GM18502 (cell line): ENCODE data around the gene RNASEL.
"Not testable (repeated sequence)": the region's sequence is repeated elsewhere in the genome, so short reads cannot be mapped to it uniquely, and the experiment has no call there.

ENCODE experiments used
- ATAC-seq: cut with Tn5 transposase; IDR thresholded peaks from one replicate; pipeline ENCODE4 v1.9.1; 2021; ENCODE audit warnings: mild to moderate bottlenecking; ENCODE audit not compliant: unreplicated experiment, poor library complexity

RNASEL gene

DNA sequence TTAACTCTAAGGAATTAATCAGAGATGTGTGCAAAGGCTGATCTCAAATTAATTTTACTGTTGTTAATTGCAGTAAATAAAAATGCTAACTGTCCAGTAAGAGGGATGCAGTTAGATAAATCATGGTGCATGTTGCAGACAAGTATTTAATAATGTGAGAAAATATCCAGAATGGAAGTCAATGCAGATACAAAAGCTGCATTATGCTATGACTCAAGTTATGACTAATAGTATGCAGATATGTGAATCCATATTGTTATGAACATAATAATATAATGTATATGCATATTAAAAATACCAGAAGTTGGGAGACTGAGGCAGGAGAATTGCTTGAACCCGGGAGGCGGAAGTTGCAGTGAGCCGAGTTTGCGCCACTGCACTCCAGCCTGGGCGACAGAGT, 21.4 kb downstream of the RNASEL start:
- ATAC-seq, result no peak

DNA sequence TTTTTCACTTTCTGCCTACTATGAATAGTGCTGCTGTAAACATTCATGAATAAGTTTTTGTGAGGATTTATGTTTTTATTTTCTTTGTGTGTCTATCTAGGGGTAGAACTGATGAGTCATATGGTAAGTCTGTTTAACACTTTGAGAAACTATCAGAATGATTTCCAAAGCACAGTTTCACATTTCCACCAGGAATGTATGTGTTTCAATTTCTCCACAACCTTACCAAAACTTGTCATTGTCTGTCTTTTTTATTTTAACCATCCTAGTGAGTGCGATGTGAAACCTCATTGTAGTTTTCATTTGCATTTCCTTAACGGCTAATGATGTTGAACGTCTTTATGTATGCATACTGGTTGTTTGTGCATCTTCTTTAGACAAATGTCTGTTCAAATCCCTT, 23.5 kb downstream of the RNASEL start:
- no peak for ATAC-seq

DNA sequence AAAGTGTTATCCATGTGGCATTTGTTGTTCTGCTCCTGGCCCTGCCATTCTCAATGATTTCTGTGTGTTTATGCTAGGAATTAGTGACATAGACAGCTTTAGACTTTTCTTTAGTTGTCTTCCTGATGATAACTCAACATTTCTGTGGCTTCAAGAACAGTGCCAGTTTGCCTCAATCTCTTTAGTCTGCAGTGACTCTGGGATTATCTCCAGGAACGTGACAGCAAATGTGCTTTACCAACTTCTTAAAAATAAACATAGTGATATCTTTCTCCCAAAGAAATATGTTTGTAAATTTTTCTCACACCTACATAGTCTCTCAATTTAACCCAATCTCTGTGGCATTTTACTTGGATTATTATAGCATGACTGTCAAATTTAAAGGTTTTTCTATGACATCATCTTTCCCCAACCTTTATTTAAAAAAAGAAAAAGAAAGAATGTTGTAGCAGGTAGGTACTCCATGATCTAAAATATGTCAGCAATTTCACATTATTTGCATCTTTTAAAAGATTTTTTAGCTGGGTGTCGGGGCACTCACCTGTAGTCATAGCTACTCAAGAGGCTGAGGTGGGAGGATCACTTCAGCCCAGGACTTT, 24.6 kb downstream of the RNASEL start:
- no peak for ATAC-seq

DNA sequence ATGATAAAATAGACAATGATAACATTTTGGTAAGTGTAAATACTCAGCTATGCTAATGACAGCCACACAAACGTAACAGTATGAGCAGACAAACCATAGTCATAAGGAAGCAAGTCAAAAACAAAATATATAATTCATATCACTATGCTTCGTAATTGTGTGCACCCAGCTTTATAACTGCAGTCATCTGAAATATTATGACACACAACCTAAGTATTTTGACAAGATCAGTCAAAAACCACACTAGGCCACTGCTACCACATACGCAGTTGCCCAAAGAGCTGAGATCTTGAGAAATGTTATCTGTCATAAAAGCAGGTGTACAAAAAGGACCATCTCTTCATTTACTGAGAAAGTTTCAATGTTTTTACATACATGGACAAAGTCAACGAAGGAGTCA, 26.0 kb downstream of the RNASEL start:
- ATAC-seq, result no peak

DNA sequence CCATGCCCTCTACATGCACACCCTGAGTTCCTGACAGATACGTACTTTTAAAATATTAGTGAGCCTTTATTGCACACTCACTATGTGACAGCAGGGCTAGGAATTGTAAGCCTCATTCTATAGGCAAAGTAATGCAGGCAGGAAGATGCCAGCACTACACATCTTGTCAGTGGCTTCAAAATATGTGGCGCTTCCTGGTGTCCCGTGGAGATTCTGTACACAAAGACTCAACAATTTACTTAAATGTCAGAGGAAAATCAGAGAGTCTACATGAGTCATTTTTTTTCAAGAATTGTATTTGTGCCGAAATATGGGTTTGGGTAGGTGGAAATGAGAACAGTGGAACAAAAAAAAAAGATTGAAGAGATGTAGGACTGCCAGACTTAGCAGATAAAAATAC, 27.6 kb downstream of the RNASEL start:
- no peak for ATAC-seq

DNA sequence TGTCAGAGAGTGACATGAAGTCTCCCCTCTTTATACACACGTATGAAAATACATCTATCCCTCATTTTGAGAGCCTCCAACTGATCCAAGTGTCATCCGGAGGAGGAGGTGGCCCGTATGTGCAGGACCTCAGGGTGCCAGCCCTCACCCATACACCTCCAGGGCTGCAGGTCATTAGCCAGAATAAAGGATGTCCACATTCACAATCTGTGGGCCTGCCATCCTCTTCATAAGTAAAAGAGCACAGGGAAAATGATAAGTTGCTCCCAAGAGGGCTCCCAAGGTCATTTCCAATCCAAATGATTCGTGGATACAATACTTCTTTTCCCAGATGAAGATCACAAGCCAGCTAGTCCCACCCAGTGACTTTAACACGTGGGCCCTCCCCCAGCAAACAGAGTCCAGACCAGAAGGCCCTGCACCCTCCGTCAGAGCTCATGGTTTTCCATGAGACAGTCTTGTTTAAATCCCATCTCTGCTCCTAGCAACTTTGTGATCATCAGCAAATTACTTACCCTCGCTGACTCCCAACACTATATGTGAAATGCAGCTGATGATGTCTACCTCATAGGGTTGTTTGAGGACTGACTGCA, 28.6 kb downstream of the RNASEL start:
- ATAC-seq, result no peak

DNA sequence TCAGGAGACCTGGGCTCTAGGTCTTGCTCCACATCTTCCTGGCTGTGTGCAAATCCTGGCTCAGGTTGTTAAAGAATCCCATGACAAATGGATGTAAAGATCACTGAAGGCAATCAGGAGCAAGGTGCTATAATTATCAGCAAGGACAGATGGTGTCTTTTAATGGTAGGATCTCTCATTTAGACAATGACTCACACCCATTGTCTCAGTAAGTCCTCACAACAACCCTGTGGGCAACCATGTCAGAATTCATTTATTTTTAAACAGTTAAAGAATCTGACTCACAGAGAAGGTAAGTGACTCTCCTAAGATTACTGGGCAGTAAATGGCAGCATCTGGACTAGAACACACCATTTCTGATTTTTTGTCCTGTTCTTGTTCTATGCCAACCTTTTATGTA, 32.8 kb downstream of the RNASEL start:
- no peak for ATAC-seq

DNA sequence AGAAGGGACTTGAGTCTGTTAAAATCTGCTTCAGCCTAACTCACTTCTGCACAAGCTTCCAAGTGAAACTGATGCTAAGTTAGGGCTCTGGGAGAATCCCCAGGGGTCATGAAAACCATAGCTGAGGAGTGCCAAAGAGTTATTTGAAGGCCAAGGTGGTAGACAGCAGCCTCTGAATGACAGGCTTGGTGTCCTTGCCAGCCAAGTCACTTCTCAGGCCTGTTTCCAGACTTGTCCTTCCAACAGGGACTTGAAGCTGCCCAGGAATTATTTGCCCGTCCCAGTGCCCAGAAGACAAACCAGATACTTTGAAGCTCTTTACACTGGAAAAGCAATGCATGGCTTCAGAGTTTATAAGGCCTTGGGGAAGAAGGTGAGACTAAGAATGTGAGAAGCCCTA, 33.6 kb downstream of the RNASEL start:
- ATAC-seq, result no peak

DNA sequence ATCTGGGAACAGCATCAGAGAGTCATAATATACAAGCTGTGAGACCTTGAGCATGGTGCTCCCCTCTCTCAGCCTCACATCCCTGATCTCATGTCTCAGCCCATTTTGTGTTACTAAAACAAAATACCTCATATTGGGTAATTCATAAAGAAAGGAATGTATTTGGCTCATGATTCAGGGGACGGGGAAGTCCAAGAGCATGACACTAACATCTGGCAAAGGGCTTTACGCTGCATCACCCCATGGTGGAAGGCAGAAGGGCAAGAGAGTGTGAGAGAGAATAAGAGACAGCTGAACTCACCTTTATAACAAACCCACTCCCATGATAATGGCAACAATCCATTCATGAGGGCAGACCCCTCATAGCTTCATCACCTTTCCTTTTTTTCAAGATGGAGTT, 36.5 kb downstream of the RNASEL start:
- no peak for ATAC-seq

DNA sequence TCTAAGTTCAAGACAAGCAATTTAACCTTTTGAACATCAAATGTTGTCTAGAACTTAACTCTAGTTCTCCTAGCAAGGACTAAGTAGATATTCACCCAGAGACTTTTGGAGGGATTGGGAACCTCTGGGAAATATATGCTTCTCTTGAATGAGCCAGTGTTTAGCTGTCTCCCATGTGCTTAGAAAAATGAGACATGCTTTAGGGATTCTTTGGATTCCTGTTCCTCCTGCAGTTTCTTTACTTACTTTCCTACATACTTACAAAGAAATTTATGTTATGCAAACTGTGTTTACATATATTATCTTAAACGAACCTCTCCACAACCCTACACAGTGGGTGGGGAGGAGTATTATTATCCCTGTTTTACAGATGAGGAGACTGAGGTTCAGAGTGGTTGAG, 39.2 kb downstream of the RNASEL start:
- ATAC-seq, result no peak

DNA sequence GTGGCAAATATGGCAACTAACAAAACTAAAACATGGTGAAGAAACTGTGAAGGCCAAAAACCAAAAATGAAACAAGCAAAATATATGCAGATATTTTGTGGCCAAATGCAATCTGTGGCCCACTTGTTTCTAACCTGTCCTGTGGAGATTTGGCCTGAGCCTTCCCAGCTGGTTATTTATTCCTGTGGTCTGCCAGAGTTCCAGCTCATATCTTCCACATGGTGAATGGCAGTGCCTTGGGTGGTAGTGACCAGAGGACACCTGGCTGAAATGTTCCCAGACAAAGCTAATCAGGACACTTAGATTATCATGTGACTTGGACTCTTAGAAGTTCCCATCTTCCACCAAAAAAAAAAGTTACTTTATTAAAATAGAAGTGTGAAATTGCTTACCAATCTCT, 39.7 kb downstream of the RNASEL start:
- ATAC-seq, result no peak

DNA sequence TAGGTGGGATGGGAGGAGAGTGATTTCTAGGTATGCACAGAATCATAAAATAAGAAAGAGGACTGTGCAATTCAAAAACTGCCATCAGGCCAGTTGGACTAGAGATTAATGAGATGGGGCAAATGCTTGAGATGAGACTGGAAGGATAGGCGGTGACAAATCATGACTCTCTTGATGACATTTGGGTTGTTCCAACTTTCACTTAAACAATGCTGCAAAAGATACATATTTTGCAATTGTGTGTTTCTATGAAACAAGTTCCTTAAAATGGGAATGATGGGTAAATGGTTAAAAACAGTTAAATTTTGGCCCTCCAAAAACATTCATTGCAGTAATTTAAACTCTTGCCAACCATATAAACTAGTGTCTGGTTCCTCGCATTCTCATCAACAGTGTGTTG, 55.2 kb downstream of the RNASEL start:
- ATAC-seq, result no peak

DNA sequence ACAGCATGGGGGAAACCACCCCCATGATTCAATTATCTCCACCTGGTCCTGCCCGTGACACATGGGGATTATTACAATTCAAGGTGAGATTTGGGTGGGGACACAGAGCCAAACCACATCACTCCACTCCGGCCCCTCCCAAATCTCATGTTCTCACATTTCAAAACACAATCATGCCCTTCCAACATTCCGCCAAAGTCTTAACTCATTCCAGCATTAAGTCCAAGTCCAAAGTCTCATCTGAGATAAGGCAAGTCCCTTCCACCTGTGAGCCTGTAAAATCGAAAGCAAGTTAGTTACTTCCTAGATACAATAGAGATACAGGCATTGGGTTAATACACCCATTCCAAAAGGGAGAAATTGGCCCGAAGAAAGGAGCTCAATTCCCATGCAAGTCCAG, 60.9 kb downstream of the RNASEL start:
- not testable (repeated sequence) for ATAC-seq

DNA sequence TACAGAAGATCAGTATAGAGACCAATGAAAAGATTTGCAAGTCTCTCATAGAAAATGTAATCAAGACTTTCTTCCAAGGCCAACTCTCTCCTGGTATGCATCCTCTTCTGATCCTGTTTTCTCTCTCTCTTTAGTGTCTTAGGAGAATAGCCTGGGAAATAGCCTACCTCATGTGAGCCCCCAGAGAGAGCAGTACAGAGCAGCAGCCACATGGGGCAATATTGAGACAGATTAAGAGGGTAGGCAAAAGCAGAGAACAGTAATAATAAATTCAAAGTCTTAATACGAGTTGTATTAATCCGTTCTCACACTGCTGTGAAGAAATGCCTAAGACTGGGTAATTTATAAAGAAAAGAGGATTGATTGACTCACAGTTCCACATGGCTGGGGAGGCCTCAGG, 61.4 kb downstream of the RNASEL start:
- no peak for ATAC-seq

DNA sequence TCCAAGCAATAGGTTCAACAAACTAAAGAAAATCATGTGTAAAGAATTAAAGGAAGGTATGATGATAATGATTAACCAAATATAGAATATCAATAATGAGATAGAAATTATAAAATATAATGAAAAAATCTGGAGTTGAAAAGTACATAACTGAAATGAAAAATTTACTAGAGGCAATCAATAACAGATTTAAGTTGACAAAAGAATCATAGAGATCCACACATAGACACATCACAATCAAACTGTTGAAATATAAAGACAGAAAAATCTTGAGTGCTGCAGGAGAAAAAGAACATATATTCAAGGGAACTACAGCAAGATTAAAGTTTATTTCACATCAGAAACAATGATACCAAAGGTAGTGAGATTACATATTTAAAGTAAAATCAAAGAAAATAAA, 63.7 kb downstream of the RNASEL start:
- ATAC-seq, result no peak
